ENCODE results near the gene LMF1.
"Not testable (repeated sequence)": the region's sequence is repeated elsewhere in the genome, so short reads cannot be mapped to it uniquely, and the experiment has no call there.

Gene LMF1

GRCh38 chr16:842711-843560 lies 127.8 kb downstream of the LMF1 start:
- TF ChIP-seq JUND (IDR thresholded peaks at IDR 0.05; ENCODE audit: low read depth): no peak
- in situ Hi-C loops (cut with HindIII; ENCODE audit: low pct_unique_long_range_greater_than_20kb, low sequenced_read_pairs): no loop called here
- DNase-seq (ENCODE audit: low read depth in 1 of 2, low spot score in 1 of 2): no peak

DNA sequence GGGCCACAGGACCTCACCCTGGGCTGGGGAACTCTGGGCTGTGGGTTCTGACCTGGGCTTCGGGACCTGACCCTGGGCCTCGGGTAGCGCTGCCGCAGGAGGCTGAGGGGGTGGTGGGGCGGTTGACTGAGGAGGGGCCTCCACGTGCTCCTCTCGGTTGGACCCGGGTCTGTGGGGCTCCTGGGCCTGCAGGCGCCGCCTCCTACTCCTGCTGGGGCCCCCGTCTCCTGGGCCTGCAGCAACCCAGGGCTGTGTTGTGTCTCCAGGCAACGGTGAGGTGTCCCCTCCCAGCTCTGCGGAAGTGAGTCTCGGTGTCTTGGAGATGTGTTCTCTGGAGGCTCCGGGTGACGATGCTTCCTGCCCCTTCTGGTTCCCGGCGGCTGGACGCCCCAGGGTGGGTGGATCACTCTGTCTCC lies 128.7 kb downstream of the LMF1 start:
- TF ChIP-seq JUND (IDR thresholded peaks at IDR 0.05; ENCODE audit: low read depth): no peak
- in situ Hi-C loops (cut with HindIII; ENCODE audit: low pct_unique_long_range_greater_than_20kb, low sequenced_read_pairs): no loop called here
- no peak for DNase-seq (ENCODE audit: low read depth in 1 of 2, low spot score in 1 of 2)

- in situ Hi-C loops (cut with HindIII; ENCODE audit: low pct_unique_long_range_greater_than_20kb, low sequenced_read_pairs): no loop called here
- TF ChIP-seq JUND (IDR thresholded peaks at IDR 0.05; ENCODE audit: low read depth): no peak
- DNase-seq (ENCODE audit: low read depth in 1 of 2, low spot score in 1 of 2): no peak
Observed at GRCh38 chr16:841455-842060, 129.2 kb downstream of the LMF1 start.

- in situ Hi-C loops (cut with HindIII; ENCODE audit: low pct_unique_long_range_greater_than_20kb, low sequenced_read_pairs): no loop called here
- TF ChIP-seq JUND (IDR thresholded peaks at IDR 0.05; ENCODE audit: low read depth): no peak
- no peak for DNase-seq (ENCODE audit: low read depth in 1 of 2, low spot score in 1 of 2)
Observed at GRCh38 chr16:840561-841454, 130.0 kb downstream of the LMF1 start.

DNA sequence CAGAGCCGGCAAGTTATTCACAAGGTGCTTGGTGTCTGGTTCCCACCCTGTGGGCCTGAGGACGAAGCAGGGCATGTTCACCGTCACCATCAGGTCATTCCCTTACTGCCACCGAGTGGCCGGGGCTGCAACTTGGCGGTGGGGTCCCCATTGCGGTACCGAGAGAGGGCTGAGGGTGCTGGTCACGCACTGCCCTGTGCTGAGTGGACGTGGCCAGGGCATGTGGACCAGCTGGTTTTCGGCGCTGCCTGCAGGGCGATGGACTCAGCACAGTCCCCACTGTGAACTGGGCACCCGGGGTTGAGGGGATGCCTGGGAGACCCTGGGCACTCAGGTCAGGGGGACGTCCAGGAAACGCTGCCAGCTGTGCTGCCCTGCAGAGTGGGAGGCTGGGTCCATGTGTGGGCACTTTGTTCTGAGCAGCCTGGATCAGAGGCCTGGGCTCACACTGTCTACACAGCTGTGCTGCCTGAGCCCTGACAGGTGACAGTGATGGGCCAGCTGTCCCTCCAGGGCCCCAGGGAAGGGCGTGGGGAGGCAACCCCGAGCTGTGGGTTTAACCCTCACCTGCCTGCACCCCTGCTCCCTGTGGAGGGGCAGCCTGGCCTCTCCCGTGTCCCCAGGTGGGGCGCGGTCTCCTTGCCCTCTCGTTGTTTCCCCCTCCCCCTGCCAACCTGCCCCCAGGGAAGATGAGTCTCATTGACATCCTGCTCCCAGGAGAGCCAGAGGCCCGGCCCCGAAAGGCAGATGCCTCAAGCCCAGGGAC lies 131.0 kb downstream of the LMF1 start:
- in situ Hi-C loops (cut with HindIII; ENCODE audit: low pct_unique_long_range_greater_than_20kb, low sequenced_read_pairs): loop anchor here (10.0 kb wide), 1 partner anchor 305 kb away; no protein-coding TSS in a partner anchor
- no peak for TF ChIP-seq JUND (IDR thresholded peaks at IDR 0.05; ENCODE audit: low read depth)
- DNase-seq (ENCODE audit: low read depth in 1 of 2, low spot score in 1 of 2): no peak

- in situ Hi-C loops (cut with HindIII; ENCODE audit: low pct_unique_long_range_greater_than_20kb, low sequenced_read_pairs): loop anchor here (10.0 kb wide), 1 partner anchor 306 kb away; no protein-coding TSS in a partner anchor
- no peak for TF ChIP-seq JUND (IDR thresholded peaks at IDR 0.05; ENCODE audit: low read depth)
- DNase-seq (ENCODE audit: low read depth in 1 of 2, low spot score in 1 of 2): no peak
Observed at GRCh38 chr16:838741-839140, 132.0 kb downstream of the LMF1 start.

DNA sequence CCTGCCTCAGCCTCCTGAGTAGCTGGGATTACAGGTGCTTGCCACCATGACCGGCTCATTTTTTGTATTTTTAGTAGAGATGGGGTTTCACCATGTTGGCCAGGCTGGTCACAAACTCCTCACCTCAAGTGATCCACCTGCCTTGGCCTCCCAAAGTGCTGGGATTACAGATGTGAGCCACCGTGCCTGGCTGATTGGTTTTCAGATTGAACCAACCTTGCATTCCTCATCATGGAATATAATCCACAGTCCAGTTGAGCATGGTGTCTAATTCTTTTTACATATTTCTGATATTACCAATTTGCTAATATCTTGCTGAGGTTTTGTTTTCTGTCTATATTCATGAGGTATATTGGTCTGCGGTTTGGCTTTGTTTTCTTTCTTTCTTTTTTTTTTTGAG lies 134.0 kb downstream of the LMF1 start:
- in situ Hi-C loops (cut with HindIII; ENCODE audit: low pct_unique_long_range_greater_than_20kb, low sequenced_read_pairs): loop anchor here (10.0 kb wide), 1 partner anchor 308 kb away; no protein-coding TSS in a partner anchor
- DNase-seq (ENCODE audit: low read depth in 1 of 2, low spot score in 1 of 2): not testable (repeated sequence)

- TF ChIP-seq JUND (IDR thresholded peaks at IDR 0.05; ENCODE audit: low read depth): no peak
- DNase-seq (ENCODE audit: low read depth in 1 of 2, low spot score in 1 of 2): no peak
- in situ Hi-C loops (cut with HindIII; ENCODE audit: low pct_unique_long_range_greater_than_20kb, low sequenced_read_pairs): loop anchor here (10.0 kb wide), 1 partner anchor 309 kb away; no protein-coding TSS in a partner anchor
Observed at GRCh38 chr16:836221-836620, 134.6 kb downstream of the LMF1 start.

- no peak for TF ChIP-seq JUND (IDR thresholded peaks at IDR 0.05; ENCODE audit: low read depth)
- DNase-seq (ENCODE audit: low read depth in 1 of 2, low spot score in 1 of 2): no peak
- in situ Hi-C loops (cut with HindIII; ENCODE audit: low pct_unique_long_range_greater_than_20kb, low sequenced_read_pairs): loop anchor here (10.0 kb wide), 1 partner anchor 309 kb away; no protein-coding TSS in a partner anchor
Observed at GRCh38 chr16:835373-835772, 135.4 kb downstream of the LMF1 start.

DNA sequence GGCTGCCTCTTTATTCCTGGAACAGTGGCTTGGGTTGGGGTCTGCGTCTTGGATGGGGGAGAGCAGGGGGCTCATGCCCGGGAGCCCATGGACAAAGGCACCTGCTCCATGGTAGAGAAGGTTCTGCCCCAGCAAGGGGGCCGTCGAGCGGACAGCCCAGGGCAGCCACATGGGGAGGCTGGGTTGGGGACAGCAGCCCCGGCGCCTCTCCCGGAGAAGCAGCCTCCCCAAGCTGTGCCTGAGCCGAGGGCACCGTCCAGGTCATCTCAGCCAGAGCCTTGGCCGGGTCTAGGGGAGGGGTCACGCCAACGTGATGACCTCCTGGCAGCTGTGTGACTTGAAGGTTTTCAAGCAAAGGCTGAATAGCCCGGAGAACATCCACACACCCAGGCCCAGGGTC lies 137.4 kb downstream of the LMF1 start:
- TF ChIP-seq JUND (IDR thresholded peaks at IDR 0.05; ENCODE audit: low read depth): no peak
- in situ Hi-C loops (cut with HindIII; ENCODE audit: low pct_unique_long_range_greater_than_20kb, low sequenced_read_pairs): loop anchor here (10.0 kb wide), 1 partner anchor 311 kb away; no protein-coding TSS in a partner anchor
- no peak for DNase-seq (ENCODE audit: low read depth in 1 of 2, low spot score in 1 of 2)

- no peak for TF ChIP-seq JUND (IDR thresholded peaks at IDR 0.05; ENCODE audit: low read depth)
- in situ Hi-C loops (cut with HindIII; ENCODE audit: low pct_unique_long_range_greater_than_20kb, low sequenced_read_pairs): loop anchor here (10.0 kb wide), 1 partner anchor 312 kb away; no protein-coding TSS in a partner anchor
- DNase-seq (ENCODE audit: low read depth in 1 of 2, low spot score in 1 of 2): peak; percentile 28 to 41
Observed at GRCh38 chr16:832652-833336, 138.0 kb downstream of the LMF1 start.

All from T47D (cell line).